OCI-M2 (cell line): ENCODE measurements around the gene SLCO2A1.

Source experiments
- DNase-seq: peaks from one replicate; lab custom pipeline; 2025; ENCODE audit not compliant: unreplicated experiment; lab: John Stamatoyannopoulos, UW

SLCO2A1 gene

GRCh38 chr3:133956353-133956752 lies 73.4 kb downstream of the SLCO2A1 start:
- no peak for DNase-seq

DNA sequence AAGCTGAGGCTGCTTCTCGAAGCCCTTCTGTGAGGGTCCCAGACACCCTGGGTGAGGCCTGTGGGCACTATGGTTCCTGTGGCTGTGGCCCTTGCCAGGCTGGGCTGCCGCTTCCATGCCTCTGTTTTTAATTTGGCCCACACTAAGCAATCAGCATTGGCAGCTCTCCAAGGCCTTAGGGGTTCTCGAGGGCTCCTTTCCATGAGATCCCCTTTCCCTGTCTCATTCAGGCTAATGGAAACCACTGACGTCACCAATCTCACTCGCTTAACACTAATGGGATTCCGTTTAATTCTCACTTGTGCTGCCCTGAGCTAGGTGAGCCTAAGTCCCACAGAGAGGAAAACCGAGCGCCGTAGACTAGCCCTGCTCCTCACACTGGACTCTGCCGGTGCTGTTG lies 73.8 kb downstream of the SLCO2A1 start:
- no peak for DNase-seq

GRCh38 chr3:133954717-133955360 lies 74.9 kb downstream of the SLCO2A1 start:
- no peak for DNase-seq

GRCh38 chr3:133953297-133953696 lies 76.4 kb downstream of the SLCO2A1 start:
- no peak for DNase-seq

- DNase-seq, result no peak
Observed at GRCh38 chr3:133949438-133949837, 80.3 kb downstream of the SLCO2A1 start.

GRCh38 chr3:133948996-133949395 lies 80.7 kb downstream of the SLCO2A1 start:
- no peak for DNase-seq

GRCh38 chr3:133948131-133948810 lies 81.5 kb downstream of the SLCO2A1 start:
- DNase-seq, result no peak

- no peak for DNase-seq
Observed at GRCh38 chr3:133945381-133946095, 84.2 kb downstream of the SLCO2A1 start.

GRCh38 chr3:133944641-133945380 lies 84.9 kb downstream of the SLCO2A1 start:
- no peak for DNase-seq

DNA sequence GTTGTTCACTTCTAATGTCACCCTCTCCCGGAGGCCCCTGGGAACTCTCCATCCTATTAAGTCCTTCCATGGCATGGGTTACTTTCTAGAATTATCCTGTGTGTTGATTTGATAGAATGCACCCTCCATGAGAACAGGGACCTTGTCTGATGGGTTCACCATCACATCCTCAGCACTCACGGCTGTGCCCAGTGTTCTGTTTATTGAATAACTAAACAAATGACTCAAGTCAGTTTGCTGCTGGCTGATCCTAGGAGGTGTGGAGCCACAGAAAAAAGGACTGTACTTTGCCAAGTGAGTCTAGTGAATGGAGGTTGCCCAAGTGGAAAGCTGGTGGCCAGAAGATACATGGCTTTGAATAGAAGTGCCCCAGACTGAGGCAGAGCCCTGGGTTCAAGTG lies 85.5 kb downstream of the SLCO2A1 start:
- DNase-seq, result no peak

- no peak for DNase-seq
Observed at GRCh38 chr3:133943639-133944141, 86.0 kb downstream of the SLCO2A1 start.

DNA sequence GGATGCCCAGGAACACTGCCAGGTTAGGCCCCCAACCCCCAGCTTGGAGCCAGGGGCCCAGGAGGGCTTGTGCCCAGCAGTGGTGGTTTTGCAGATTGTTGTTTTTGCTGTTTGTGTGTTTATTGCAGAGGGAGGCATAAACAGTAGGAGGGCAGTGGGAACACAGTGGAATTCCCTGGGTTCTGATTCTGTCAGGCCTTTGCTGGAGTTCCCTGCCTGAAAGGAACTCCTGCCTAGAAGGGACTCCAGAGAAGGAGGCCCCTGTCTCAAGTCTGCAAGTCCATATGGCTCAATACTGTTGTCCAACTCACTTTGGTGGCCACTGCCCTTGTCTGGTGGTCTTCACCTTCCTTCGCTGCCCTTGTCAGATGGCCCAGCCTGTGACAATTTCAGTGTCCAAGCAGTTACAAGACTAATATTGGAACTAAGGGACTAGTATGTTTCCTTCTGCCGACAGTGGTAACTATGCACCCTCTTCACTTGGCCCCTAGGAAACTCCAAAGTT lies 86.6 kb downstream of the SLCO2A1 start:
- no peak for DNase-seq

- DNase-seq, result no peak
Observed at GRCh38 chr3:133941415-133941821, 88.3 kb downstream of the SLCO2A1 start.

DNA sequence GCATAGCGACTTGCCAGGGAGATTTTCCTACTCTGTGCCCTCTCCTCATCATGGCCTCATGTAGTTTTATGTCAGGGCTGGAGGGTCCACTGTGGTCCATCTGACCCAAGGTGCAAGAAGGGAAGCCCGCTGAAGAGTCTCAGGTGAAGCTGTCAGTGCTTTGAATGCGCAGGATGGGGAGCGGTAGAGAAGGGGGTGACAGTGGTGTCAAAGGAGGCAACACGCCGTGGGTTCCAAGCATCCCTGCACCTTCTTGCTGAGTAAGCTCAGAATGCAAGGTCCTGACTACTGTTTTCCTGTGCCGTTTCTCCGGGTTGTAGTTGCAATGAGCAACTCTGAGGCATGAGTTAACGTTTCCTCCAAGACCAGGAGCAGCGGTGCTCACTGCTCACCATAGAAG lies 89.2 kb downstream of the SLCO2A1 start:
- DNase-seq, result no peak

GRCh38 chr3:133939463-133939835 lies 90.3 kb downstream of the SLCO2A1 start:
- DNase-seq, result no peak

GRCh38 chr3:133938770-133939462 lies 90.8 kb downstream of the SLCO2A1 start:
- DNase-seq, result no peak

GRCh38 chr3:133937756-133938601 lies 91.7 kb downstream of the SLCO2A1 start:
- no peak for DNase-seq

- no peak for DNase-seq
Observed at GRCh38 chr3:133937061-133937686, 92.6 kb downstream of the SLCO2A1 start.
